ENCODE data around the gene CITED2. TPM values are rescaled to one million over a fixed set of nuclear protein-coding genes. Genes with fewer than 3 reads are reported as not detected.
A peak's percentile ranks its signal among the peaks of the same experiment; 100 is the strongest.

CITED2 gene
- total and polyA plus RNA-seq, 9 donors, result 61.1 to 113 (median 77.1) TPM

DNA sequence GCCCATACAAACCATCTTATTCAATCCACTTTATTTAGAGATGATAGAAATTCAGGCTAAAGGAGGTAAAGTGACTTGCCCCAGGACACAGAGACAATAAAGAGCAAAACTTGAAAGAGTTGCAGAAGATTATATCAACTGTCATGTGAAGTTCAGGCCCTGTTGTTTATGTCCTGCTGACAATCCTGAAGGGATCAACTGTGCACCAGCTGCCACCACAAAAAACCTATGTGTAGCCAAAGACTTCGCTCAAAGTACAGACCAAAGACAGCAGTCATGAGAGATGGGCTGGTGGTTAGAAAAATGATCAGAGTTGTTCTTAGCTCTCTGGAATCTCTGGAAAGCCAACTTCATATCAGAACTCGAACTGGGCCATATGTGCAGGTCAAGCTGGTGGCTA lies 16.0 kb upstream of the CITED2 start:
- 78% methylated on average over 1 of the region's 2 CpGs for WGBS (ENCODE audit: insufficient coverage)
- DNase-seq, result peak; percentile 17
- no peaks in the 10 kb centered on the region for H3K9me3 ChIP-seq (replicated peaks; ENCODE audit: control insufficient read depth, low read depth, low read length)
- no peak overlapping the region for H3K4me3 ChIP-seq (ENCODE audit: low read length)
- H3K4me1 ChIP-seq (ENCODE audit: control insufficient read depth, insufficient read depth, low read length), result peaks cover 2% of the 10 kb centered on the region
- H3K27me3 ChIP-seq (ENCODE audit: control insufficient read depth, insufficient read depth, low read length), result no peaks in the 10 kb centered on the region
- H3K27ac ChIP-seq (ENCODE audit: low read length), result no peak overlapping the region
- H3K36me3 ChIP-seq (ENCODE audit: control insufficient read depth, insufficient read depth, low read length), result no peaks in the 10 kb centered on the region

DNA sequence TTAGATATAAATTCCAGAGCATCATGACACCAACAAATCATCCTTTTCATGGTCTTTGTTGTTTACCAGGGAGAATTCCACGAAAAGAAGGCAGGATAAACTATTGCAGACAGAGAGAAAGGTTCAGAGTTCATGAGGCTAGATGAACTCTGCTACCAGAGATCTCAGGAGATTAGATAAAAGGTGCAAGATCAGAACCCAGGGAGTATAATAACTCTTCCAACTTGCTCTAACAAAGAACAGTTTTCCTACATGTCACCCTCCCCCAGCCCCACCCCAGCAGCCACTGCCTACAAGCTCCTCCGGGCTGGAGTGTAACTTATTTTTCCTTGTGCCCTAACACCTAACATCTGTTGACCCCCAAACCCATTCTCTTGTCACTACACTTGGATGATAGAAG lies 13.9 kb upstream of the CITED2 start:
- H3K4me1 ChIP-seq (ENCODE audit: control insufficient read depth, insufficient read depth, low read length), result no peaks in the 10 kb centered on the region
- no peak overlapping the region for H3K4me3 ChIP-seq (ENCODE audit: low read length)
- no CpG with 5 or more reads among the region's 2 CpGs for WGBS (ENCODE audit: insufficient coverage)
- no peaks in the 10 kb centered on the region for H3K27me3 ChIP-seq (ENCODE audit: control insufficient read depth, insufficient read depth, low read length)
- DNase-seq, result no peak
- no peaks in the 10 kb centered on the region for H3K36me3 ChIP-seq (ENCODE audit: control insufficient read depth, insufficient read depth, low read length)
- no peak overlapping the region for H3K27ac ChIP-seq (ENCODE audit: low read length)
- no peaks in the 10 kb centered on the region for H3K9me3 ChIP-seq (replicated peaks; ENCODE audit: control insufficient read depth, low read depth, low read length)

- Histone ChIP-seq H3K4me1 (ENCODE audit: control insufficient read depth, insufficient read depth, low read length) (no peaks in the 10 kb centered on the region), H3K9me3 (replicated peaks; ENCODE audit: control insufficient read depth, low read depth, low read length) (no peaks in the 10 kb centered on the region), H3K27me3 (ENCODE audit: control insufficient read depth, insufficient read depth, low read length) (no peaks in the 10 kb centered on the region), H3K36me3 (ENCODE audit: control insufficient read depth, insufficient read depth, low read length) (no peaks in the 10 kb centered on the region), H3K4me3 (ENCODE audit: low read length) (no peak overlapping the region), H3K27ac (ENCODE audit: low read length) (no peak overlapping the region)
- 30% methylated on average over 1 of the region's 3 CpGs for WGBS (ENCODE audit: insufficient coverage)
- DNase-seq, result no peak
These were observed 12.0 kb upstream of the CITED2 start for GRCh38 chr6:139386404-139386803.

GRCh38 chr6:139381216-139381865 lies 6.9 kb upstream of the CITED2 start:
- Histone ChIP-seq H3K36me3 (ENCODE audit: control insufficient read depth, insufficient read depth, low read length) (no peaks in the 10 kb centered on the region), H3K9me3 (replicated peaks; ENCODE audit: control insufficient read depth, low read depth, low read length) (no peaks in the 10 kb centered on the region)
- WGBS (ENCODE audit: insufficient coverage), result no CpG with 5 or more reads among the region's 6 CpGs

GRCh38 chr6:139380611-139381010 lies 6.2 kb upstream of the CITED2 start:
- H3K4me1 ChIP-seq (ENCODE audit: control insufficient read depth, insufficient read depth, low read length), result peaks cover 9% of the 10 kb centered on the region
- no peak overlapping the region for H3K4me3 ChIP-seq (ENCODE audit: low read length)
- no peaks in the 10 kb centered on the region for H3K9me3 ChIP-seq (replicated peaks; ENCODE audit: control insufficient read depth, low read depth, low read length)
- no peak overlapping the region for H3K27ac ChIP-seq (ENCODE audit: low read length)
- H3K36me3 ChIP-seq (ENCODE audit: control insufficient read depth, insufficient read depth, low read length), result no peaks in the 10 kb centered on the region
- no peak for DNase-seq
- no CpG with 5 or more reads among the region's 2 CpGs for WGBS (ENCODE audit: insufficient coverage)
- H3K27me3 ChIP-seq (ENCODE audit: control insufficient read depth, insufficient read depth, low read length), result no peaks in the 10 kb centered on the region

More at GRCh38 chr6:139381216-139381865, 6.9 kb upstream of the CITED2 start:
- Histone ChIP-seq H3K27me3 (ENCODE audit: control insufficient read depth, insufficient read depth, low read length) (no peaks in the 10 kb centered on the region), H3K27ac (ENCODE audit: low read length) (no peak overlapping the region), H3K4me3 (ENCODE audit: low read length) (no peak overlapping the region), H3K4me1 (ENCODE audit: control insufficient read depth, insufficient read depth, low read length) (peaks cover 6% of the 10 kb centered on the region)
- DNase-seq, result peak; percentile 66

DNA sequence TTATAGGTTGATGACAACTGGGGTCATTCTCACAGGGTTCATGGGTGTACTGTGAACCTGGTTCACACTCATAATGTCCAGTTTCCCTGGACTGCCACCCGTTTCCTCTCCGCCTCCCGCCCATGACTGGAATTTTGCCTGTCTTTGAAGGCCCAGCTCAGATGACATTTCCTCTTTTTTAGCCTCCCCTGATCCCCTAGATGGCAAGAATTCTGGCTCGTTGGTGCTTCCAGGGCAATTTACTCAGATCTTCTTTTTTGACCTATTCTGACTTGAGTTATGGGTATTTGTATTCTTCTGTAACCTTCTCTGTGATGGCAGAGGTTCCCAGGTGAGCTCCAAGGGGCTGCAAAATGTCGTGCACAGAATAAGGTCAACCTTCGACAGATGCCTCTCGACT lies 5.7 kb upstream of the CITED2 start:
- H3K27me3 ChIP-seq (ENCODE audit: control insufficient read depth, insufficient read depth, low read length), result no peaks in the 10 kb centered on the region
- WGBS (ENCODE audit: insufficient coverage), result 82% methylated on average over 6 of the region's 7 CpGs
- peaks cover 9% of the 10 kb centered on the region for H3K4me1 ChIP-seq (ENCODE audit: control insufficient read depth, insufficient read depth, low read length)
- H3K36me3 ChIP-seq (ENCODE audit: control insufficient read depth, insufficient read depth, low read length), result no peaks in the 10 kb centered on the region
- no peak for DNase-seq
- no peak overlapping the region for H3K27ac ChIP-seq (ENCODE audit: low read length)
- H3K4me3 ChIP-seq (ENCODE audit: low read length), result no peak overlapping the region
- no peaks in the 10 kb centered on the region for H3K9me3 ChIP-seq (replicated peaks; ENCODE audit: control insufficient read depth, low read depth, low read length)

GRCh38 chr6:139378882-139379341 lies 4.5 kb upstream of the CITED2 start:
- no peaks in the 10 kb centered on the region for H3K9me3 ChIP-seq (replicated peaks; ENCODE audit: control insufficient read depth, low read depth, low read length)
- H3K4me3 ChIP-seq (ENCODE audit: low read length), result no peak overlapping the region
- H3K4me1 ChIP-seq (ENCODE audit: control insufficient read depth, insufficient read depth, low read length), result peaks cover 9% of the 10 kb centered on the region
- WGBS (ENCODE audit: insufficient coverage), result 83% methylated on average over 1 of the region's 1 CpG
- no peak overlapping the region for H3K27ac ChIP-seq (ENCODE audit: low read length)
- H3K36me3 ChIP-seq (ENCODE audit: control insufficient read depth, insufficient read depth, low read length), result no peaks in the 10 kb centered on the region
- H3K27me3 ChIP-seq (ENCODE audit: control insufficient read depth, insufficient read depth, low read length), result no peaks in the 10 kb centered on the region
- DNase-seq, result no peak

- H3K4me1 ChIP-seq (ENCODE audit: control insufficient read depth, insufficient read depth, low read length), result peaks cover 9% of the 10 kb centered on the region
- no peak for DNase-seq
- H3K4me3 ChIP-seq (ENCODE audit: low read length), result no peak overlapping the region
- no peaks in the 10 kb centered on the region for H3K9me3 ChIP-seq (replicated peaks; ENCODE audit: control insufficient read depth, low read depth, low read length)
- H3K27ac ChIP-seq (ENCODE audit: low read length), result no peak overlapping the region
- peaks cover 4% of the 10 kb centered on the region for H3K36me3 ChIP-seq (ENCODE audit: control insufficient read depth, insufficient read depth, low read length)
- no peaks in the 10 kb centered on the region for H3K27me3 ChIP-seq (ENCODE audit: control insufficient read depth, insufficient read depth, low read length)
These were observed 3.8 kb upstream of the CITED2 start for GRCh38 chr6:139378226-139378625.

DNA sequence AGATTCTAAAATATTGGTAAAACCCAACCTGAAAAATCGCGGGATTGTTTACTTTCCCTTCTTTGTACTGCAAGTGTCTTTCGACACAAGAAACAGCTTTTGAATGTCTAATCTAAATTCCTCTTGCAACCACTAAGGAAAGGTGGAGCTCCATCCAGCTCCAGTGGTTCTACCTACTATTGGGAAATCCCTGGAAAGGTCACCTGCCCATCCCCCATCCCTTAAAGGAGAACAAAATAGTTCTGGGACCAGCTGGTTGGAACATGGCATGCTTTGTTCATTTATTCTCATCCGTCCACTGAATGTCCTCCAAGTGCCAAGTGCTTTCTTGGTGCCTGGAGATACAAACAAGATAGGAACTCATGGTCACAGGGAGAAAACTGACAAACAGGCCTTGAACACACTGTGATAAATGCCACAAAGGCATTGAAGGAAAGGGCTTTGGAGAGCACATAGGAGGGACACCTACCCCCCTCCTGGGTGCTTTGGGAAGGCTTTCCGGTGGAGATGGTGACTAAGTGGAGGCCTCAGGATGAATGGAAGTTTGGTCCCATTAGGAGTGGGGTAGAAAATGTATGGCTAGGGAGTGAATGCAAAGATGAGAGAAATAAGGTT lies 2.3 kb upstream of the CITED2 start:
- WGBS (ENCODE audit: insufficient coverage), result 38% methylated on average over 4 of the region's 5 CpGs
- Histone ChIP-seq H3K4me3 (ENCODE audit: low read length) (no peak overlapping the region), H3K36me3 (ENCODE audit: control insufficient read depth, insufficient read depth, low read length) (peaks cover 7% of the 10 kb centered on the region), H3K4me1 (ENCODE audit: control insufficient read depth, insufficient read depth, low read length) (peaks cover 9% of the 10 kb centered on the region), H3K9me3 (replicated peaks; ENCODE audit: control insufficient read depth, low read depth, low read length) (no peaks in the 10 kb centered on the region), H3K27me3 (ENCODE audit: control insufficient read depth, insufficient read depth, low read length) (no peaks in the 10 kb centered on the region), H3K27ac (ENCODE audit: low read length) (peak overlapping the region; percentile 99)
- DNase-seq, result no peak

DNA sequence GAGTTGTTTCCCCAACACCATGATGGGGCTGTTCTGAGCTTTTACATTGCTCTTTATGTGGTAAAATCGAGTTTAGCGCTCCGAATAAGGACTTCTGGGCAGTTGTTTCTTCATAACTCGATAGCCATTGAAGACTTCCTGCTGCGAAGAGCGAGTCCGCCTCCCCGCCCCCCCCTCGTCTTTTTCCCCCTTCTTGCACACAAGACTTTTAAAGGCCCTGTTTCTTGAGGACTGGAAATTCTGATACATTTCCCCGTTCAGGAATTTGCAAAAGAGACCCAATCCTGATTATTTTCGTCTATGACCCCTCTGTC lies 1.5 kb upstream of the CITED2 start:
- Histone ChIP-seq H3K4me3 (ENCODE audit: low read length) (peak overlapping the region; percentile 97), H3K27me3 (ENCODE audit: control insufficient read depth, insufficient read depth, low read length) (no peaks in the 10 kb centered on the region), H3K9me3 (replicated peaks; ENCODE audit: control insufficient read depth, low read depth, low read length) (no peaks in the 10 kb centered on the region), H3K27ac (ENCODE audit: low read length) (peak overlapping the region; percentile 99), H3K36me3 (ENCODE audit: control insufficient read depth, insufficient read depth, low read length) (peaks cover 7% of the 10 kb centered on the region), H3K4me1 (ENCODE audit: control insufficient read depth, insufficient read depth, low read length) (peaks cover 9% of the 10 kb centered on the region)
- 0% methylated on average over 3 of the region's 11 CpGs for WGBS (ENCODE audit: insufficient coverage)
- peak; percentile 84 for DNase-seq
